GM12878 (cell line): ENCODE data around the gene CBLN3. TPM values are rescaled to one million over a fixed set of nuclear protein-coding genes. Genes with fewer than 3 reads are reported as not detected.

ENCODE experiments used
- ATAC-seq: fragments of 200-7000 bp; cut with Tn5 transposase; 3 replicates; pipeline ENCODE4 v1.9.1; 2020; ENCODE audit warnings: mild to moderate bottlenecking, moderate library complexity
- BruUV-seq: library from RNA; stranded (reverse); fragments of 400-500 nt; replicated peaks from 2 replicates; lab custom pipeline; 2021; lab: Mats Ljungman, UMichigan
- CTCF ChIA-PET: fragments of 300-600 bp; sonication (Branson Sonifier 250); formaldehyde crosslinking; extraction: SDS; loops from one replicate; lab custom pipeline; 2021; ENCODE audit warnings: inconsistent platforms; lab: Yijun Ruan, JAX
- POLR2A ChIA-PET: fragments of 350-600 bp; formaldehyde crosslinking; extraction: SDS; loops from one replicate; lab custom pipeline; 2021; ENCODE audit warnings: inconsistent platforms; lab: Charles Lee
- RAD21 ChIA-PET: fragments of 300-600 bp; sonication (Branson Sonifier 250); formaldehyde crosslinking; loops from one replicate; lab custom pipeline; 2023; ENCODE audit warnings: antibody characterized with exemption; ENCODE audit not compliant: unreplicated experiment; lab: Charles Lee
- SMC1A ChIA-PET: fragments of 300-600 bp; sonication (Branson Sonifier 250); formaldehyde crosslinking; loops from one replicate; lab custom pipeline; 2023; ENCODE audit not compliant: unreplicated experiment, uncharacterized antibody; lab: Charles Lee
- DNase-seq: peaks from one replicate; pipeline ENCODE4 v3.0.0-alpha.2; 2011; ENCODE audit warnings: low read depth, low spot score
- FAIRE-seq: peaks from 3 replicates; lab custom pipeline; 2011; peaks lifted over from hg19 to GRCh38; lab: Jason Lieb, UNC
- H2AFZ ChIP-seq: 2 replicates; pipeline ENCODE4 v1.6.0; 2011; ENCODE audit warnings: low read depth, low read length, control low read depth; ENCODE audit not compliant: control insufficient read depth
- H3K27ac ChIP-seq: 2 replicates; pipeline ENCODE4 v1.5.1; 2011; ENCODE audit warnings: control low read depth; ENCODE audit not compliant: control insufficient read depth, insufficient read depth
- H3K27me3 ChIP-seq, 2 experiments: replicated peaks in 1 of 2; 2 replicates each; pipeline versions ENCODE4 v1.6.0 to v1.6.1; 2011; ENCODE audit warnings: low read length in 1 of 2; ENCODE audit not compliant: control insufficient read depth in 2 of 2, insufficient read depth in 2 of 2
- H3K36me3 ChIP-seq, 2 experiments: 2 replicates each; pipeline ENCODE4 v1.5.1; 2011; ENCODE audit warnings: low read length in 1 of 2; ENCODE audit not compliant: control insufficient read depth in 2 of 2, insufficient read depth in 2 of 2
- H3K4me1 ChIP-seq: 2 replicates; pipeline ENCODE4 v1.6.1; 2011; ENCODE audit warnings: mild to moderate bottlenecking, low read length, moderate library complexity, mixed read lengths; ENCODE audit not compliant: control insufficient read depth, insufficient read depth
- H3K4me2 ChIP-seq: 2 replicates; pipeline ENCODE4 v1.6.0; 2011; ENCODE audit warnings: control low read depth; ENCODE audit not compliant: control insufficient read depth, insufficient read depth
- H3K4me3 ChIP-seq: fragments of 200-600 bp; sonication (generic); 2 replicates; pipeline ENCODE4 v1.5.1; 2016
- H3K79me2 ChIP-seq: 2 replicates; pipeline ENCODE4 v1.6.0; 2011; ENCODE audit warnings: low read length; ENCODE audit not compliant: control insufficient read depth, insufficient read depth
- H3K9ac ChIP-seq: 2 replicates; pipeline ENCODE4 v1.8.0; 2011; ENCODE audit warnings: low read length, control low read depth, mixed read lengths; ENCODE audit not compliant: control insufficient read depth, insufficient read depth
- H3K9me3 ChIP-seq: replicated peaks from 3 replicates; pipeline ENCODE4 v1.5.1; 2011; ENCODE audit warnings: mild to moderate bottlenecking, low read length; ENCODE audit not compliant: control insufficient read depth, insufficient read depth
- H4K20me1 ChIP-seq: 2 replicates; pipeline ENCODE4 v1.6.0; 2011; ENCODE audit not compliant: control insufficient read depth, insufficient read depth
- ASH2L ChIP-seq: fragments of 300-600, 200-600 bp; sonication (generic); IDR thresholded peaks from 2 replicates; pipeline ENCODE4 v1.6.1; 2017; ENCODE audit warnings: low read depth, mild to moderate bottlenecking, borderline replicate concordance
- CTCF ChIP-seq, 3 experiments: IDR thresholded peaks in 2 of 3; conservative IDR thresholded peaks in 1 of 3; 2 replicates each; pipeline ENCODE4 v1.5.1; 2011; ENCODE audit warnings: low read depth in 3 of 3, low read length in 3 of 3, mild to moderate bottlenecking in 3 of 3, control low read depth in 2 of 3, moderate library complexity in 2 of 3, inconsistent platforms in 1 of 3, mixed read lengths in 1 of 3; ENCODE audit not compliant: control insufficient read depth in 2 of 3, insufficient read depth in 1 of 3; ENCODE audit errors: extremely low read depth in 1 of 3
- EED ChIP-seq: sonication (generic); IDR thresholded peaks from 2 replicates; pipeline ENCODE4 v1.6.1; 2016; ENCODE audit warnings: antibody characterized with exemption, low read depth
- EP300 ChIP-seq, 2 experiments: fragments of 150-350 bp in 1 of 2; IDR thresholded peaks; 2 replicates each; pipeline ENCODE4 v1.6.1; 2011 to 2012; ENCODE audit warnings: low read depth in 2 of 2, low read length in 2 of 2, borderline replicate concordance in 1 of 2, improper control_type of control experiment in 1 of 2, inconsistent platforms in 1 of 2; ENCODE audit not compliant: control insufficient read depth in 1 of 2
- FOXM1 ChIP-seq: IDR thresholded peaks from 2 replicates; pipeline ENCODE4 v1.6.1; 2012; ENCODE audit warnings: low read depth, mild to moderate bottlenecking, inconsistent platforms, low read length, moderate library complexity
- JUNB ChIP-seq: IDR thresholded peaks from 2 replicates; pipeline ENCODE4 v1.6.1; 2016; ENCODE audit warnings: antibody characterized with exemption, mild to moderate bottlenecking
- KLF5 ChIP-seq: fragments of 450-650 bp; IDR thresholded peaks from 2 replicates; pipeline ENCODE4 v1.6.1; 2014; ENCODE audit warnings: mild to moderate bottlenecking; ENCODE audit not compliant: partially characterized antibody
- PKNOX1 ChIP-seq: fragments of 450-650 bp; IDR thresholded peaks from 2 replicates; pipeline ENCODE4 v1.6.1; 2016; ENCODE audit warnings: mild to moderate bottlenecking
- SIN3A ChIP-seq: IDR thresholded peaks from 2 replicates; pipeline ENCODE4 v1.6.1; 2012; ENCODE audit warnings: low read depth, low read length, improper control_type of control experiment
- SMAD1 ChIP-seq: fragments of 450-650 bp; IDR thresholded peaks from 2 replicates; pipeline ENCODE4 v1.6.1; 2018; ENCODE audit warnings: mild to moderate bottlenecking, low read depth; ENCODE audit not compliant: partially characterized antibody
- SMAD5 ChIP-seq: IDR thresholded peaks from 2 replicates; pipeline ENCODE4 v1.6.1; 2016; ENCODE audit warnings: antibody characterized with exemption, low read depth
- SUZ12 ChIP-seq: fragments of 200-600 bp; sonication (generic); IDR thresholded peaks from one replicate; pipeline ENCODE4 v1.6.1; 2018; ENCODE audit warnings: antibody characterized with exemption, mild to moderate bottlenecking; ENCODE audit not compliant: unreplicated experiment
- TAF1 ChIP-seq: IDR thresholded peaks from 2 replicates; pipeline ENCODE4 v1.6.1; 2011; ENCODE audit warnings: mild to moderate bottlenecking, low read depth, low read length, borderline replicate concordance
- ZNF384 ChIP-seq: IDR thresholded peaks from 2 replicates; pipeline ENCODE4 v1.6.1; 2012; ENCODE audit warnings: low read depth, mild to moderate bottlenecking, low read length, improper control_type of control experiment, borderline replicate concordance
- ZSCAN29 ChIP-seq: fragments of 450-650 bp; IDR thresholded peaks from 2 replicates; pipeline ENCODE4 v1.6.1; 2017; ENCODE audit warnings: mild to moderate bottlenecking, moderate library complexity
- WGBS: methylation state at CpG from one replicate; pipeline ENCODE4 v1.1.6; 2016; ENCODE audit warnings: low lambda C conversion rate; ENCODE audit not compliant: insufficient replicate concordance, insufficient coverage; ENCODE audit errors: missing lambda C conversion rate; 5-methylcytosine and 5-hydroxymethylcytosine counted together
- in situ Hi-C: fragments of 300-500 bp; cut with MboI; formaldehyde crosslinking; loops from 9 replicates; pipeline ENCODE4 v1.14.3; 2018; ENCODE audit warnings: mixed read lengths
- intact Hi-C: fragments of 100-400 bp; cut with micrococcal nuclease; formaldehyde crosslinking; loops from one replicate; pipeline ENCODE4 v1.14.2; 2022; ENCODE audit not compliant: unreplicated experiment
- polyA plus RNA-seq, 11 experiments: library from polyadenylated mRNA; depleted of rRNA in 4 of 11; unstranded in 6 of 11; stranded (reverse) in 5 of 11; fragments of >200 nt; fragmentation: Nextera tagmentation in 4 of 11; fragmentation: Illumina TruSeq in 1 of 11; extraction: Ambion mirVana in 4 of 11; extraction: Trizol in 1 of 11; gene quantifications; 1 replicate in 1 of 11; 2 replicates in 10 of 11; pipeline versions ENCODE4 v1.2.1 to v1.2.3, GENCODE V29; 2011 to 2016; ENCODE audit warnings: inconsistent platforms in 2 of 11, missing spikeins in 2 of 11, low read depth in 1 of 11
- total RNA-seq, 4 experiments: library from RNA; depleted of rRNA in 3 of 4; stranded (reverse); fragments of >200 nt in 3 of 4; fragmentation: Illumina TruSeq in 1 of 4; extraction: Trizol in 1 of 4; gene quantifications; 2 replicates each; pipeline versions ENCODE4 v1.2.1 to v1.2.3, GENCODE V29; 2013 to 2021
- TF ChIP-seq, protein P1 (sequence below): IDR thresholded peaks from 2 replicates; pipeline ENCODE4 v1.6.1; 2011; ENCODE audit warnings: borderline replicate concordance, low read depth, mild to moderate bottlenecking, moderate library complexity, low read length; ENCODE audit not compliant: insufficient read depth, poor library complexity, severe bottlenecking
- TF ChIP-seq, protein P2 (sequence below): IDR thresholded peaks from 2 replicates; pipeline ENCODE4 v1.6.1; 2011; ENCODE audit warnings: low read depth, low read length, improper control_type of control experiment, borderline replicate concordance

Gene CBLN3
- total and polyA plus RNA-seq, 10 of the 15 experiments (the other 5 are each of a cell fraction or from before 2014, with no cell fraction given), result 0.16 to 4.9 (median 1.3) TPM

GRCh38 chr14:24398653-24399446 is 30.6 kb downstream of the CBLN3 start, which contains the start of gene NYNRIN:
NYNRIN (plus strand) TSS chr14:24399003; CDS start chr14:24399247, 244 bp downstream.
- no peak for FAIRE-seq
- no peak within 1 kb of the TSS for H3K4me2 ChIP-seq
- no peak within 1 kb of the TSS for H3K9ac ChIP-seq
- no peak within 1 kb of the TSS for H2AFZ ChIP-seq
- SMC1A ChIA-PET, result no interaction called here
- H3K9me3 ChIP-seq, result no peaks in the 10 kb centered on the region
- CTCF ChIA-PET, result no interaction called here
- intact Hi-C loops (no loop called here), in situ Hi-C loops (no loop called here)
- H3K79me2 ChIP-seq, result no peaks in the 10 kb centered on the region
- WGBS, result under 1% methylated on average over 14 of the region's 57 CpGs
- POLR2A ChIA-PET, result no interaction called here
- no peaks in the 10 kb centered on the region for H3K36me3 ChIP-seq
- DNase-seq, result no peak
- BruUV-seq, result no TSS peak
- no peaks in the 10 kb centered on the region for H4K20me1 ChIP-seq
- H3K4me1 ChIP-seq, result no peaks in the 10 kb centered on the region
- peak; percentile 43 for ATAC-seq
- no peak within 1 kb of the TSS for H3K4me3 ChIP-seq
- no peak within 1 kb of the TSS for H3K27ac ChIP-seq
- RAD21 ChIA-PET, result no interaction called here
- peaks cover 4 to 8% of the 10 kb centered on the region in 2 experiments for H3K27me3 ChIP-seq
- TF ChIP-seq PKNOX1 (no peak), JUNB (no peak), SMAD1 (no peak), EP300 (IDR thresholded peaks at IDR 0.05; ENCODE audit: borderline replicate concordance in 1 of 2, control insufficient read depth in 1 of 2, low read depth in 2 of 2, low read length in 2 of 2) (no peak), ZSCAN29 (no peak), SUZ12 (no peak), TAF1 (no peak), ASH2L (no peak), EED (no peak), SMAD5 (no peak), SIN3A (no peak), ZNF384 (no peak), CTCF (IDR thresholded peaks at IDR 0.05 in 2 of 3, conservative IDR thresholded peaks at IDR 0.05 in 1 of 3; ENCODE audit: control insufficient read depth in 2 of 3, extremely low read depth in 1 of 3, insufficient read depth in 1 of 3, low read depth in 3 of 3, low read length in 3 of 3) (no peak), FOXM1 (no peak), KLF5 (no peak)
- TF ChIP-seq, protein P1, sequence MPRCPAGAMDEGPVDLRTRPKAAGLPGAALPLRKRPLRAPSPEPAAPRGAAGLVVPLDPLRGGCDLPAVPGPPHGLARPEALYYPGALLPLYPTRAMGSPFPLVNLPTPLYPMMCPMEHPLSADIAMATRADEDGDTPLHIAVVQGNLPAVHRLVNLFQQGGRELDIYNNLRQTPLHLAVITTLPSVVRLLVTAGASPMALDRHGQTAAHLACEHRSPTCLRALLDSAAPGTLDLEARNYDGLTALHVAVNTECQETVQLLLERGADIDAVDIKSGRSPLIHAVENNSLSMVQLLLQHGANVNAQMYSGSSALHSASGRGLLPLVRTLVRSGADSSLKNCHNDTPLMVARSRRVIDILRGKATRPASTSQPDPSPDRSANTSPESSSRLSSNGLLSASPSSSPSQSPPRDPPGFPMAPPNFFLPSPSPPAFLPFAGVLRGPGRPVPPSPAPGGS, result no peak
- TF ChIP-seq, protein P2, sequence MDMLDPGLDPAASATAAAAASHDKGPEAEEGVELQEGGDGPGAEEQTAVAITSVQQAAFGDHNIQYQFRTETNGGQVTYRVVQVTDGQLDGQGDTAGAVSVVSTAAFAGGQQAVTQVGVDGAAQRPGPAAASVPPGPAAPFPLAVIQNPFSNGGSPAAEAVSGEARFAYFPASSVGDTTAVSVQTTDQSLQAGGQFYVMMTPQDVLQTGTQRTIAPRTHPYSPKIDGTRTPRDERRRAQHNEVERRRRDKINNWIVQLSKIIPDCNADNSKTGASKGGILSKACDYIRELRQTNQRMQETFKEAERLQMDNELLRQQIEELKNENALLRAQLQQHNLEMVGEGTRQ, result no peak
